ENCODE results near the gene RAB27B. TPM values are rescaled to one million over a fixed set of nuclear protein-coding genes. Genes with fewer than 3 reads are reported as not detected.
"Not testable (repeated sequence)": the region's sequence is repeated elsewhere in the genome, so short reads cannot be mapped to it uniquely, and the experiment has no call there.

RAB27B gene
- total and polyA plus RNA-seq, 7 donors: 0.03 to 0.20 (median 0.06) TPM; not detected in 1

- 58 to 61% (median 60%) methylated on average over 6 of the region's 6 CpGs for WGBS, 3 donors
- H3K27ac ChIP-seq: no peak overlapping the region
- no peak overlapping the region for H3K4me3 ChIP-seq
- no peak for TF ChIP-seq CTCF (IDR thresholded peaks at IDR 0.05)
- ATAC-seq: no peak
- no peaks in the 10 kb centered on the region for H3K36me3 ChIP-seq (ENCODE audit: insufficient read depth in 1 of 2, low read depth in 1 of 2)
- no peak for DNase-seq
- intact Hi-C loops (cut with DNase I): no loop called here
- H3K9me3 ChIP-seq: no peaks in the 10 kb centered on the region
- H3K27me3 ChIP-seq (ENCODE audit: insufficient read depth in 3 of 3, low read length in 2 of 3): peaks cover 0 to 2% (median 0%) of the 10 kb centered on the region in 3 donors
- H3K4me1 ChIP-seq: no peaks in the 10 kb centered on the region
Measured at GRCh38 chr18:54852780-54853675, 24.8 kb downstream of the RAB27B start.

- H3K4me3 ChIP-seq; H3K27me3 ChIP-seq (ENCODE audit: insufficient read depth in 3 of 3, low read length in 2 of 3); DNase-seq; ATAC-seq; H3K27ac ChIP-seq; H3K36me3 ChIP-seq (ENCODE audit: insufficient read depth in 1 of 2, low read depth in 1 of 2); H3K4me1 ChIP-seq; H3K9me3 ChIP-seq; intact Hi-C loops (cut with DNase I): not testable (repeated sequence)
- 80 to 88% (median 82%) methylated on average over 3 of the region's 3 CpGs for WGBS, 3 donors
Measured at GRCh38 chr18:54855050-54855449, 26.8 kb downstream of the RAB27B start.

GRCh38 chr18:54856105-54856646, 27.9 kb downstream of the RAB27B start:
- no peak overlapping the region for H3K4me3 ChIP-seq
- no peak for ATAC-seq
- 75 to 91% (median 88%) methylated on average over 2 of the region's 2 CpGs for WGBS, 3 donors
- no peak for TF ChIP-seq CTCF (IDR thresholded peaks at IDR 0.05)
- H3K36me3 ChIP-seq (ENCODE audit: insufficient read depth in 1 of 2, low read depth in 1 of 2): no peaks in the 10 kb centered on the region
- H3K4me1 ChIP-seq: no peaks in the 10 kb centered on the region
- no peaks in the 10 kb centered on the region for H3K9me3 ChIP-seq
- intact Hi-C loops (cut with DNase I): no loop called here
- H3K27me3 ChIP-seq (ENCODE audit: insufficient read depth in 3 of 3, low read length in 2 of 3): peaks cover 0 to 2% (median 0%) of the 10 kb centered on the region in 3 donors
- H3K27ac ChIP-seq: no peak overlapping the region
- no peak for DNase-seq

- no peak overlapping the region for H3K27ac ChIP-seq
- no peak overlapping the region for H3K4me3 ChIP-seq
- WGBS, 3 donors: 83 to 85% (median 83%) methylated on average over 3 of the region's 3 CpGs
- H3K9me3 ChIP-seq: no peaks in the 10 kb centered on the region
- intact Hi-C loops (cut with DNase I): no loop called here
- H3K4me1 ChIP-seq: no peaks in the 10 kb centered on the region
- no peaks in the 10 kb centered on the region for H3K36me3 ChIP-seq (ENCODE audit: insufficient read depth in 1 of 2, low read depth in 1 of 2)
- TF ChIP-seq CTCF (IDR thresholded peaks at IDR 0.05): no peak
- ATAC-seq: no peak
- no peak for DNase-seq
- peaks cover 0 to 2% (median 0%) of the 10 kb centered on the region in 3 donors for H3K27me3 ChIP-seq (ENCODE audit: insufficient read depth in 3 of 3, low read length in 2 of 3)
Measured at GRCh38 chr18:54857499-54857898, 29.2 kb downstream of the RAB27B start.

GRCh38 chr18:54859667-54860421, 31.6 kb downstream of the RAB27B start:
- intact Hi-C loops (cut with DNase I): no loop called here
- Histone ChIP-seq H3K27ac (no peak overlapping the region), H3K4me1 (no peaks in the 10 kb centered on the region), H3K27me3 (ENCODE audit: insufficient read depth in 3 of 3, low read length in 2 of 3) (peaks cover 0 to 2% (median 0%) of the 10 kb centered on the region in 3 donors), H3K4me3 (no peak overlapping the region), H3K9me3 (no peaks in the 10 kb centered on the region), H3K36me3 (ENCODE audit: insufficient read depth in 1 of 2, low read depth in 1 of 2) (no peaks in the 10 kb centered on the region)
- DNase-seq: no peak
- ATAC-seq: no peak
- TF ChIP-seq CTCF (IDR thresholded peaks at IDR 0.05): no peak
- 70% methylated on average over 9 of the region's 9 CpGs for WGBS, 3 donors
